ENCODE results near the gene RNF223.

DNA sequence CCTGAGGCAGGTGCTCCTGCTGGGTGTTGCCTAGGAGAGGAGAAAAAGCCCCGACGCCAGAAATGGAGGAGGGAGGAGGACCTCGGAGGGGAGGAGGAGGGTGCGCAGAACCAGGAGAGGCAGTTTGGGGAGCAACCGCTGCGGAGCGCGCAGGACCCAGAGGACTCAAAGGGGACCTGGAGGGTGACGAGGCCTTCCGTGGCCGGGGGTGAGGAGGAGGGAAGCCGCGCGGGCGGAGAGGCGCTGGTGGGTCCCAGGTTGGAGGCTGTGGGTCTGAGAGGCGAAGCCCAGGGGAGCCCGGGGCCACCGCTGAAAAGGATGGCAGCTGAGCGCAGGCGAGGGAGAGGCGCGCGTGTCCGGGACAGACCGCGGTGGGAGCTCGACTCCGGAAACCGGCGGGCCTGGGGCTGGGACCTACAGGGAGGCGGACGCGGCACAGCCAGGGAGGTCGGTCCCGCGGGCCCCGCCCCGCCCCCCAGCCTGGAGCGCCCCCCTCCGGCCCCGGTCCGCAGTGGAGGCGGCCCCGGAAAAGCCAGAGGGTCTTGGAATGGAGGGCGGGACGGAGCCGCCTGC, 15.1 kb downstream of the RNF223 start:
- TF ChIP-seq CTCF (IDR thresholded peaks at IDR 0.05) (no peak), POLR2A (IDR thresholded peaks at IDR 0.05) (no peak)
